Neural cell (in vitro differentiated cells): ENCODE data around the gene ANKRD34B. TPM values are rescaled to one million over a fixed set of nuclear protein-coding genes. Genes with fewer than 3 reads are reported as not detected.

ENCODE experiments used
- H2AFZ ChIP-seq: fragments of 200-600, 300-800 bp; sonication (generic), shearing (Covaris generic); 2 replicates; pipeline ENCODE4 v1.6.0; 2014; ENCODE audit warnings: low read depth, mild to moderate bottlenecking, antibody characterized with exemption, low read length, moderate library complexity
- H3F3A ChIP-seq: fragments of 200-600 bp; shearing (Covaris generic); 2 replicates; pipeline ENCODE4 v1.6.1; 2016; ENCODE audit warnings: mild to moderate bottlenecking, moderate library complexity, mixed read lengths, antibody characterized with exemption, low read length; ENCODE audit not compliant: insufficient read depth, poor library complexity, severe bottlenecking
- H3K27ac ChIP-seq: fragments of 200-600, 300-800 bp; sonication (generic), shearing (Covaris generic); 2 replicates; pipeline ENCODE4 v1.5.1; 2014; ENCODE audit warnings: mild to moderate bottlenecking, low read length, moderate library complexity
- H3K27me3 ChIP-seq: fragments of 300-800, 200-600 bp; sonication (generic), shearing (Covaris generic); 2 replicates; pipeline ENCODE4 v1.6.0; 2014; ENCODE audit warnings: mild to moderate bottlenecking, low read depth, low read length, moderate library complexity; ENCODE audit not compliant: insufficient read depth
- H3K36me3 ChIP-seq: fragments of 300-800, 200-600 bp; sonication (generic), shearing (Covaris generic); 2 replicates; pipeline ENCODE4 v1.5.1; 2014; ENCODE audit warnings: mild to moderate bottlenecking, antibody characterized with exemption, low read length, moderate library complexity; ENCODE audit not compliant: insufficient read depth
- H3K4me2 ChIP-seq: fragments of 300-800, 200-600 bp; sonication (generic), shearing (Covaris generic); 2 replicates; pipeline ENCODE4 v1.6.0; 2014; ENCODE audit warnings: mild to moderate bottlenecking, low read length
- H3K4me3 ChIP-seq: fragments of 300-800, 200-600 bp; sonication (generic), shearing (Covaris generic); 2 replicates; pipeline ENCODE4 v1.5.1; 2014; ENCODE audit warnings: mild to moderate bottlenecking, low read length, moderate library complexity
- H3K79me2 ChIP-seq: fragments of 200-600 bp; shearing (Covaris generic); replicated peaks from 2 replicates; pipeline ENCODE4 v1.6.0; 2014; ENCODE audit warnings: mild to moderate bottlenecking, low read length, moderate library complexity; ENCODE audit not compliant: insufficient read depth
- H3K9ac ChIP-seq: fragments of 300-800, 200-600 bp; sonication (generic), shearing (Covaris generic); 2 replicates; pipeline ENCODE4 v1.6.1; 2016; ENCODE audit warnings: mild to moderate bottlenecking, low read length, mixed read lengths
- H3K9me2 ChIP-seq: fragments of 200-600 bp; shearing (Covaris generic); 2 replicates; pipeline ENCODE4 v1.6.1; 2016; ENCODE audit warnings: mild to moderate bottlenecking, low read length, mixed read lengths; ENCODE audit not compliant: insufficient read depth
- H3K9me3 ChIP-seq: fragments of 200-600, 300-800 bp; sonication (generic), shearing (Covaris generic); 2 replicates; pipeline ENCODE4 v1.6.1; 2016; ENCODE audit warnings: mild to moderate bottlenecking, mixed run types, low read length, moderate library complexity, mixed read lengths
- H4K20me1 ChIP-seq: fragments of 200-600 bp; shearing (Covaris generic); 2 replicates; pipeline ENCODE4 v1.6.1; 2016; ENCODE audit warnings: mild to moderate bottlenecking, mixed run types; ENCODE audit not compliant: insufficient read depth
- EP300 ChIP-seq: fragments of 450-650 bp; conservative IDR thresholded peaks from 2 replicates; pipeline ENCODE4 v1.6.1; 2014; ENCODE audit warnings: antibody characterized with exemption, mild to moderate bottlenecking, moderate library complexity; ENCODE audit not compliant: poor library complexity, severe bottlenecking
- EZH2 ChIP-seq: fragments of 200-600, 300-800 bp; shearing (Covaris generic), sonication (generic); IDR thresholded peaks from 2 replicates; pipeline ENCODE4 v1.6.1; 2014; ENCODE audit warnings: antibody characterized with exemption, low read length, borderline replicate concordance, mild to moderate bottlenecking; ENCODE audit not compliant: insufficient read depth, poor library complexity, severe bottlenecking
- MXI1 ChIP-seq: fragments of 450-650 bp; conservative IDR thresholded peaks from 2 replicates; pipeline ENCODE4 v1.6.1; 2014; ENCODE audit warnings: antibody characterized with exemption, mild to moderate bottlenecking; ENCODE audit not compliant: poor library complexity, severe bottlenecking
- POLR2AphosphoS5 ChIP-seq: IDR thresholded peaks from 2 replicates; pipeline ENCODE4 v1.6.1; 2012
- RAD21 ChIP-seq: fragments of 450-650 bp; conservative IDR thresholded peaks from 2 replicates; pipeline ENCODE4 v1.6.1; 2014; ENCODE audit warnings: antibody characterized with exemption, mild to moderate bottlenecking, moderate library complexity
- SMC3 ChIP-seq: fragments of 450-650 bp; conservative IDR thresholded peaks from 2 replicates; pipeline ENCODE4 v1.6.1; 2014; ENCODE audit warnings: antibody characterized with exemption, mild to moderate bottlenecking, moderate library complexity; ENCODE audit not compliant: poor library complexity
- TAF1 ChIP-seq: IDR thresholded peaks from 2 replicates; pipeline ENCODE4 v1.6.1; 2012; ENCODE audit warnings: low read depth
- polyA plus RNA-seq: library from polyadenylated mRNA; depleted of rRNA; stranded (reverse); fragments of >200 nt; gene quantifications from 2 replicates; pipeline ENCODE4 v1.2.3, GENCODE V29; 2014
- TF ChIP-seq, protein P1 (sequence below): IDR thresholded peaks from 2 replicates; pipeline ENCODE4 v1.6.1; 2012; ENCODE audit warnings: borderline replicate concordance
- TF ChIP-seq, protein P2 (sequence below): fragments of 450-650 bp; IDR thresholded peaks from 2 replicates; pipeline ENCODE4 v1.5.1; 2014; ENCODE audit warnings: antibody characterized with exemption, mild to moderate bottlenecking, moderate library complexity; ENCODE audit not compliant: poor library complexity, severe bottlenecking

ANKRD34B gene
- polyA plus RNA-seq, 1 donor from 2014 or later: 0.32 TPM

DNA sequence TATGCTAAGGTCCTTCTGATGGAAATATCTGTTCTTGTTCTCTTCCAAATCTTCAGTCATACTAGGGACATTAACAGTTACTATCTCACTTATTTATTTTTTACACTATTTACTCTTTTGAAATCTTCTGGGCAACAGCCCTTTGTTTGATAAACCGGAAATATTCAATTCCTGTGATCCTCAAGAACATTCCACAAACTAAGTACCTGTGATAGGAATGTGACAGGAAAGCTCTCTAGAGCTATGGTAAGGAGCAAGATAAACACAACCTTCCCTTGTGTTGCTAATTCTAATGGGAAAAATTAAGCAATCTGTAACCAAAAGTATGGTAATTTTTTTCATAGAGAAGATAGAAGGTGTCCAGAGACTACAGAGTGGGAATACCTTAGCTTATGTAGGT lies 22.0 kb upstream of the ANKRD34B start:
- H3K9ac ChIP-seq: no peak overlapping the region
- H4K20me1 ChIP-seq: no peaks in the 10 kb centered on the region
- no peaks in the 10 kb centered on the region for H3K79me2 ChIP-seq

DNA sequence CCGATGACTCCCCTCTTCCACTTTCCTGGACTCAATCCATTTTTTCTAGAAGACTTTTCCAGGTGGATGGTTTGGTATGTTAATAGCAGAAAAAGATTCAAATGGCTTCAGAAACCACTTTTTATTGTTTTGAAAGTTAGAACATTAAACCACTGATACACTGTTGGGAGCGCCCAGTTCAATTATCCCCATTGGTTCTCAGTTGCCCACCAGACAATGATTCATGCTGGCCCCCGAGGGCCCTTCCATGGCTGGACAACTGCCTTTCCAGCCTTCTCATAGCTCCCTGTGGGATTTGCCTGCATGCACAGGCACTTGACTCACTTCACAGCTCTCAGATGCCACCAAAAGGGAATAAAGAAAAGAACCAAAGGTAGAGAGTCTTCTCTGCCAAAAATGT lies 21.3 kb upstream of the ANKRD34B start:
- H3K4me2 ChIP-seq: no peak overlapping the region
- H3K36me3 ChIP-seq: no peaks in the 10 kb centered on the region
- no peaks in the 10 kb centered on the region for H4K20me1 ChIP-seq
- H3K9me2 ChIP-seq: no peaks in the 10 kb centered on the region
- H2AFZ ChIP-seq: no peak overlapping the region
- H3K79me2 ChIP-seq: no peaks in the 10 kb centered on the region
- no peaks in the 10 kb centered on the region for H3F3A ChIP-seq
- H3K27me3 ChIP-seq: no peaks in the 10 kb centered on the region
- no peak overlapping the region for H3K27ac ChIP-seq
- H3K9me3 ChIP-seq: no peaks in the 10 kb centered on the region
- H3K9ac ChIP-seq: no peak overlapping the region
- H3K4me3 ChIP-seq: no peak overlapping the region
- TF ChIP-seq MXI1: no peak
- no peak for TF ChIP-seq SMC3
- no peak for TF ChIP-seq TAF1
- TF ChIP-seq EZH2: no peak

More for the DNA sequence above, 22.0 kb upstream of the ANKRD34B start:
- no peaks in the 10 kb centered on the region for H3K9me2 ChIP-seq
- H3K36me3 ChIP-seq: no peaks in the 10 kb centered on the region
- no peak overlapping the region for H3K4me3 ChIP-seq
- no peak overlapping the region for H3K4me2 ChIP-seq
- H3K9me3 ChIP-seq: no peaks in the 10 kb centered on the region
- no peaks in the 10 kb centered on the region for H3K27me3 ChIP-seq
- no peak overlapping the region for H2AFZ ChIP-seq
- H3K27ac ChIP-seq: no peak overlapping the region
- TF ChIP-seq, protein P1, sequence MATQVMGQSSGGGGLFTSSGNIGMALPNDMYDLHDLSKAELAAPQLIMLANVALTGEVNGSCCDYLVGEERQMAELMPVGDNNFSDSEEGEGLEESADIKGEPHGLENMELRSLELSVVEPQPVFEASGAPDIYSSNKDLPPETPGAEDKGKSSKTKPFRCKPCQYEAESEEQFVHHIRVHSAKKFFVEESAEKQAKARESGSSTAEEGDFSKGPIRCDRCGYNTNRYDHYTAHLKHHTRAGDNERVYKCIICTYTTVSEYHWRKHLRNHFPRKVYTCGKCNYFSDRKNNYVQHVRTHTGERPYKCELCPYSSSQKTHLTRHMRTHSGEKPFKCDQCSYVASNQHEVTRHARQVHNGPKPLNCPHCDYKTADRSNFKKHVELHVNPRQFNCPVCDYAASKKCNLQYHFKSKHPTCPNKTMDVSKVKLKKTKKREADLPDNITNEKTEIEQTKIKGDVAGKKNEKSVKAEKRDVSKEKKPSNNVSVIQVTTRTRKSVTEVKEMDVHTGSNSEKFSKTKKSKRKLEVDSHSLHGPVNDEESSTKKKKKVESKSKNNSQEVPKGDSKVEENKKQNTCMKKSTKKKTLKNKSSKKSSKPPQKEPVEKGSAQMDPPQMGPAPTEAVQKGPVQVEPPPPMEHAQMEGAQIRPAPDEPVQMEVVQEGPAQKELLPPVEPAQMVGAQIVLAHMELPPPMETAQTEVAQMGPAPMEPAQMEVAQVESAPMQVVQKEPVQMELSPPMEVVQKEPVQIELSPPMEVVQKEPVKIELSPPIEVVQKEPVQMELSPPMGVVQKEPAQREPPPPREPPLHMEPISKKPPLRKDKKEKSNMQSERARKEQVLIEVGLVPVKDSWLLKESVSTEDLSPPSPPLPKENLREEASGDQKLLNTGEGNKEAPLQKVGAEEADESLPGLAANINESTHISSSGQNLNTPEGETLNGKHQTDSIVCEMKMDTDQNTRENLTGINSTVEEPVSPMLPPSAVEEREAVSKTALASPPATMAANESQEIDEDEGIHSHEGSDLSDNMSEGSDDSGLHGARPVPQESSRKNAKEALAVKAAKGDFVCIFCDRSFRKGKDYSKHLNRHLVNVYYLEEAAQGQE: no peak
- TF ChIP-seq SMC3 (no peak), POLR2AphosphoS5 (no peak), RAD21 (no peak), TAF1 (no peak), EP300 (no peak), EZH2 (no peak), MXI1 (no peak)
- TF ChIP-seq, protein P2, sequence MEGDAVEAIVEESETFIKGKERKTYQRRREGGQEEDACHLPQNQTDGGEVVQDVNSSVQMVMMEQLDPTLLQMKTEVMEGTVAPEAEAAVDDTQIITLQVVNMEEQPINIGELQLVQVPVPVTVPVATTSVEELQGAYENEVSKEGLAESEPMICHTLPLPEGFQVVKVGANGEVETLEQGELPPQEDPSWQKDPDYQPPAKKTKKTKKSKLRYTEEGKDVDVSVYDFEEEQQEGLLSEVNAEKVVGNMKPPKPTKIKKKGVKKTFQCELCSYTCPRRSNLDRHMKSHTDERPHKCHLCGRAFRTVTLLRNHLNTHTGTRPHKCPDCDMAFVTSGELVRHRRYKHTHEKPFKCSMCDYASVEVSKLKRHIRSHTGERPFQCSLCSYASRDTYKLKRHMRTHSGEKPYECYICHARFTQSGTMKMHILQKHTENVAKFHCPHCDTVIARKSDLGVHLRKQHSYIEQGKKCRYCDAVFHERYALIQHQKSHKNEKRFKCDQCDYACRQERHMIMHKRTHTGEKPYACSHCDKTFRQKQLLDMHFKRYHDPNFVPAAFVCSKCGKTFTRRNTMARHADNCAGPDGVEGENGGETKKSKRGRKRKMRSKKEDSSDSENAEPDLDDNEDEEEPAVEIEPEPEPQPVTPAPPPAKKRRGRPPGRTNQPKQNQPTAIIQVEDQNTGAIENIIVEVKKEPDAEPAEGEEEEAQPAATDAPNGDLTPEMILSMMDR: no peak
- no peaks in the 10 kb centered on the region for H3F3A ChIP-seq
